GM18505 (cell line): ENCODE data around the gene NR3C2.

Source experiments
- ATAC-seq: cut with Tn5 transposase; IDR thresholded peaks from one replicate; pipeline ENCODE4 v1.9.1; 2021; ENCODE audit not compliant: unreplicated experiment
- POLR2A ChIP-seq: IDR thresholded peaks from 4 replicates; pipeline ENCODE4 v1.6.1; 2011; ENCODE audit warnings: borderline replicate concordance; ENCODE audit not compliant: insufficient read depth, insufficient read length; ENCODE audit errors: extremely low read depth

NR3C2 gene

GRCh38 chr4:148426643-148427042 is 15.6 kb downstream of the NR3C2 start:
- ATAC-seq, result no peak
- TF ChIP-seq POLR2A, result no peak

DNA sequence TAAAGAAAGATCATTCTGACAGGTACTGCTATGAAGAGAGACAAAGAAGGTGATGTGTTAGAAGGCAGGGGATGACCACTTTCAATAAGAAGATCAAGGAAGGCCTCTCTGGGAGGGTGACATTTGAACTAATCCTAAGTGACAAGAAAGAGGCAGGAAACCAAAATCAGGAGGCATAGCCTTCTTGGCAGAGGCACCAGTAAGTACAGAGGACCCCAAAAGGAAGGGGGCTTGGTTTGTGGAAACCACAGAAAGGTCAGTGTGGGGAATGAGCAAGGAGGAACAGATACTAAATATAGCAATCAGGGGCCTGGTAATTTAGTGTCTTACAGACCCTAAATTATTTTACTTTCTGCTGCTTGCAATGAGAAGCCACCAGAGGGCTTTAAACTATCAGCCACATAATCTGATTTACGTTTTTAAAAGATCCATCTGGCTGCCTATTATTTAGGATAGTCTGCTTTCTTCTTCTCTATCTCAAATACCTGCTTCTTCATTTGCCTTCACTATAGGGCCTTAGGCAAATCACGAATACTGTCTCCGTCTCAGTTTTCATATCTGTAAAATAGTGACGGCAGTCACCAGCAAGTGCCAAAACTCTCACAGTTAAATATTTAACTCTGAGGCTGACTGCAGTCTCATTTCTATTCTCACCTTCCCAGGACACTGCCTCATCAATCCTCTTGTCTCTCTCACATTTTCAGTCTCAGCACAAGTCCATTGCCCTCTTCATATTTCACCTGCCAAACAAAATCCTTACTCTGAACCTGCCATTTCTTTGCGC is 16.7 kb downstream of the NR3C2 start:
- no peak for TF ChIP-seq POLR2A
- ATAC-seq, result no peak

- no peak for TF ChIP-seq POLR2A
These were observed 21.8 kb downstream of the NR3C2 start for GRCh38 chr4:148420397-148420796.

GRCh38 chr4:148415500-148415899 is 26.7 kb downstream of the NR3C2 start:
- no peak for TF ChIP-seq POLR2A
- ATAC-seq, result no peak

More at GRCh38 chr4:148420397-148420796, 21.8 kb downstream of the NR3C2 start:
- ATAC-seq, result no peak

DNA sequence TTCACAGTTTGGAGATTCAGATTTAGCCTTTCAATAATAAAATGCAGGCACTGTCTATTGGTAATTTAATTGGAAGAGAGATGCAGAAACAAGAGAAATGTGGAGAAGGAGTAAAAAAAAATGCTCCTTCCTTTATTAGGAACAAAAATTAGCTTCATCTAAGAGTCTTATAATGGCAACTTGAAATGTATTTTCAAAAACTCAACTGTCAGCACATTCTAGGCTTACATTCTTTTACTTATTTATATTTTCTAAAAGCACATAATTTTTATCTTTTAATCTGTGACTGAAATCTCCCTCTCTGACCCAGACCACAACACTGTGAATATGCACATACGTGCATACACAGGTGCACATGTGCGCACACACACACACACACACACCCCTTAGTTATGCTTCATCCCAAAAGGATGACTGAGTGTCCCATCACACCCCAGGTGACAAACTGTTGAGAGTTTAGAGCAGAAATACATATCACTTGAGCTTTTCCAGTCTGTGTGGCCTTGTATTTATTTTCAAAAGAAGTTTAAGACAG is 29.7 kb downstream of the NR3C2 start:
- no peak for ATAC-seq
- TF ChIP-seq POLR2A, result no peak

DNA sequence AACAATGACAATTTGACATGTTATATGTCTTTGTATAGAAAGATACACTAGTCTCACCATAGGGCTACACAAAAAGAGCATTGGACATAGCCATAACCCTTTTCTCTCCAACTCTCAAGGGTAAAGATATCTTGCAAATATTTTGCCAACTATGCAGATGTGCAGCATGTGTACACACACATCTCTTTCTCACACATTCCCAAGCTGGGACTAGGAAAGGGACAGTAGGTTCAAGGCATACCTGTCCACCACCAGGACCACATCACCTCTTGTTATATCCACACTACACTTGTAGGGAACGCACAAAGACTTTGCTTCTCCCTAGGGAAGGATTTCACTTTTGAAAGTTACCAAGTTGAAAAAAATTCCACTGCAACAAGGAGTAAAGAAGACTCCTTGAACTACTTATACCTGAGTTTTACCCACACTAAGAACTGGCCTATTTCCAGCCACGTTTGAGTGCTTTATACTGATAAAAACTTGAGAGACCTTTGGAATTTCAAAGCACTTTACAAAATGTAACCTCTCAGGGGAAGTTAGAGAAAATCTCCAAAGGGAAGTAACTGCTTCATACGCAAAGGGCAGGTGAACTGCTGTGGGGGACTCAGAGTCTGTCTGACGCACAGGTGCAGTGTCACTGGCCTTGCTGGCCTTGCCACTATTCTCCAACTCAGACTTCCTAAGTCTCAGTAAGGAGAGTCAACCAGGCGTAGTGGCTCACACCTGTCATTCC is 36.9 kb downstream of the NR3C2 start:
- no peak for ATAC-seq
- TF ChIP-seq POLR2A, result no peak

- no peak for TF ChIP-seq POLR2A
- no peak for ATAC-seq
These were observed 43.2 kb downstream of the NR3C2 start for GRCh38 chr4:148398988-148399387.

GRCh38 chr4:148397771-148398170 is 44.4 kb downstream of the NR3C2 start:
- no peak for ATAC-seq
- TF ChIP-seq POLR2A, result no peak

DNA sequence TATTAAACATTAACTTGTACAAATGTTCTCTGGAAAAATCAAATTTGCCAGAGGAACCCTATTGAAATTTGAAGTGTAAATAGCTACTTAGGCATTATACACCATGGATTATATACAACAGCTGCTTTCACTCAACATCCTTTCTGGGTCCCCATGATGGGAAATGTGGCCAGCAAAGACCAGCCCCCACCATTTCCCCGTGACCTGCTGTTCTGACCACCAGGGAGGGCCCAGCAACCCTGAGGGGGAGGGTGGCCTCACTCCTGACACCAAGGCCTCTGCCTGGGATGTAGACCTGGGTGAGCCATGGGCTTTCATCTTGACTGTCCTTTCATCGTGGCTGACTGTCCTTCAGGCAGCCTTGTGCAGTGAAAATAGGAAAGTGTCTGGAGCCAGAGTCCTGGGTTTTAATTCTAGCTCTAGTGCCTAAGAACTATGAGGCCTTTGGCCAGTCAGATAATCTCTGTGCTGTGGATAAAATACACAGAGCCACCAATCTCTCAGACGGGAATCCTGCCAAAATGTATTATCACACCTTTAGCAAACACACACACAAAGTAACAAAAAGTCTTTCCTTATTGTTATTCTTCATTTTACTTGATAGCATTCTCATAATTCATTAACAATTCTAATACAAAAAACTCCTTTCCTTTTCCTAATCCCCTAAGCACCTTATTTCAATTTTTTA is 45.1 kb downstream of the NR3C2 start:
- no peak for TF ChIP-seq POLR2A
- no peak for ATAC-seq

DNA sequence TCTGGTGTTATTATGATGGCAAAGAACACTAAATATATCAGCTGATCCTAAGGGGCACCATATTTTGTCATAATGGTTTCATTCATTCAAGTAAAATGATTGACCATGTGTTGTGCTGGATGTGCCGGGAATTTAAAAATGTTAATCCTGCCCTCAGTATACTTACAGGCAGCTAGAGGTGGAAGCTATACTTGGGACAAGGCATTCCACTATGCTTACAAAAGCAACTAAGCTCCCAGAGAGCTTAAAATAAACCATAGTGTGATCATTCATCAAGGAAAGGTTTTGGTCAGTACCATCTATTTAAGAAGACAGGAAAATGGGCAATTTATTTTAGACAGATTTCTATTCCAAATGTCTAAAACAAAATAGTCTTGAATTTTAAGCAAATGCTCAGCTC is 46.4 kb downstream of the NR3C2 start:
- ATAC-seq, result no peak
- TF ChIP-seq POLR2A, result no peak

DNA sequence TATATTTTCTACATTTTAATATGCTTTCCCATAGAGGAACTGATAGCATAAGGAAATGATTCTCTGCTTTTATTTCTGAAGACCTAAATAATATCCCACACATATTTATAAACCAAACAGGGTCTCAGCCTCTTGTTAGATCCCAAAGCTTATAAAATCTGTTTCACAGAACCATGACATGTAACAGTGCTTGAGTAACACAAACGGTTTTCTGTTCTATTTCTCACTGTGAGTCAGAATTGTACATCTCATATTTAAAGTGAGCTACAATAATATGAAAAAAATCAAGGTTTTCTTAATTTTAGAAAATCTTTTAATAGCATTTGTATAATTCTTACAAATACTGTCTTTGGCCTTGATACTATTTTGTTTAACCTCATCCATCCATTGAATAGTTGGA is 51.2 kb downstream of the NR3C2 start:
- no peak for ATAC-seq
- TF ChIP-seq POLR2A, result no peak

DNA sequence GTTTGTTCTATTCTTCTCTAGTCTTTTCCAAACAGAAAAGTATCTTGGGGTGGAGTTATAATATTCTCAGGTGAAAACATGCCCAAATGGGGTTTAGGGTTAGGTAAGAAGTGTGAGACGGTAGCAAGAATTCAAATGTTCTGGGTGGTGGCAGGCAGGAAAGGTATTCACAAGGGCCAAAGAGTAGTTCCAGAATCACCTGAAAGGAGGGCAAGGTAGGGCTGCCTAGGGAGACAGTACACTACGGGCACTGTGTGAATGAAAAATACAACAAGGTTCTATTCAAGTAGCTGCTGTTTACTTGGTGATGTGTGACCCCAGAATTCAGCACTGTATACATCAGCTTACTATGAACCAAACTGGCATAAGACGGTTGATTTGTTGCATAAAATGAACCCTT is 51.9 kb downstream of the NR3C2 start:
- ATAC-seq, result no peak
- no peak for TF ChIP-seq POLR2A

DNA sequence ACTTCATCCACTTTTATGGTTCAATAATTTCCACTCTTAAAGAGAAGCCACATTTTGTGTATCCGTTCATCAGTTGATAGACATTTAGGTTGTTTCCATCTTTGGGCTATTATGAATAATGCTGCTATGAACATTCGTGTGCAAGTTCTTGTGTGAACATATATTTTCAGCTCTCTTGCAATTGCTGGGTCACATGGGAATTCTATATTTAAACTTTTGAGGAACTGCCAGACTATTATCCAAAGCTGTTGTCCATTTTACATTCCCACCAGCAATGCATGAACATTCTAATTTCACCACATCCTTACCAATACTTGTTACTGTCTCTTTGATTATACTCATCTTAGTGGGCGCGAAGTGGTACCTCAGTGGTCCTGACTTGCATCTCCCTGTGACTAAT is 61.9 kb downstream of the NR3C2 start:
- no peak for ATAC-seq
- TF ChIP-seq POLR2A, result no peak
